OCI-LY1 (cell line): ENCODE results near the gene LRRFIP1.
A peak's percentile ranks its signal among the peaks of the same experiment; 100 is the strongest.

Experiments
- H2AFZ ChIP-seq: fragments of 200-600 bp; sonication (generic), shearing (Covaris generic); 2 replicates; pipeline ENCODE4 v1.6.0; 2014; ENCODE audit warnings: antibody characterized with exemption, mild to moderate bottlenecking, low read length
- H3F3A ChIP-seq: fragments of 200-600 bp; sonication (generic), shearing (Covaris generic); 2 replicates; pipeline ENCODE4 v1.6.0; 2014; ENCODE audit warnings: mild to moderate bottlenecking, antibody characterized with exemption, low read length, moderate library complexity; ENCODE audit not compliant: insufficient read depth
- H3K27ac ChIP-seq: fragments of 200-600 bp; sonication (generic); 2 replicates; pipeline ENCODE4 v1.5.1; 2014; ENCODE audit warnings: low read length, mixed run types, mild to moderate bottlenecking, low read depth; ENCODE audit not compliant: poor library complexity, severe bottlenecking
- H3K27me3 ChIP-seq: fragments of 200-600 bp; sonication (generic); 2 replicates; pipeline ENCODE4 v1.6.0; 2014; ENCODE audit warnings: antibody characterized with exemption, mild to moderate bottlenecking, low read length, moderate library complexity; ENCODE audit not compliant: insufficient read depth
- H3K36me3 ChIP-seq: fragments of 200-600 bp; sonication (generic); 2 replicates; pipeline ENCODE4 v1.6.1; 2014; ENCODE audit warnings: mild to moderate bottlenecking, antibody characterized with exemption, low read length, moderate library complexity, mixed read lengths; ENCODE audit not compliant: insufficient read depth
- H3K4me1 ChIP-seq: fragments of 200-600 bp; sonication (generic); 2 replicates; pipeline ENCODE4 v1.5.1; 2014; ENCODE audit warnings: mild to moderate bottlenecking, low read length, moderate library complexity; ENCODE audit not compliant: insufficient read depth, severe bottlenecking
- H3K4me2 ChIP-seq: fragments of 200-600 bp; sonication (generic), shearing (Covaris generic); 2 replicates; pipeline ENCODE4 v1.6.1; 2014; ENCODE audit warnings: low read length
- H3K4me3 ChIP-seq: fragments of 200-600 bp; sonication (generic); 2 replicates; pipeline ENCODE4 v1.5.1; 2014; ENCODE audit warnings: low read length, low read depth, mild to moderate bottlenecking, mixed read lengths; ENCODE audit not compliant: poor library complexity, severe bottlenecking
- H3K79me2 ChIP-seq: fragments of 200-600 bp; shearing (Covaris generic); 2 replicates; pipeline ENCODE4 v1.6.1; 2016; ENCODE audit warnings: mixed run types, low read length, mixed read lengths; ENCODE audit not compliant: insufficient read depth
- H3K9ac ChIP-seq: fragments of 200-600 bp; sonication (generic), shearing (Covaris generic); 2 replicates; pipeline ENCODE4 v1.6.1; 2014; ENCODE audit warnings: mild to moderate bottlenecking, low read length, mixed read lengths
- H3K9me2 ChIP-seq: fragments of 200-600 bp; sonication (generic), shearing (Covaris generic); 2 replicates; pipeline ENCODE4 v1.6.1; 2014; ENCODE audit warnings: low read depth, mild to moderate bottlenecking, low read length, mixed read lengths
- H3K9me3 ChIP-seq: fragments of 200-600 bp; shearing (Covaris generic); 2 replicates; pipeline ENCODE4 v1.6.1; 2014; ENCODE audit warnings: low read length, mixed read lengths
- H4K20me1 ChIP-seq: fragments of 200-600 bp; sonication (generic), shearing (Covaris generic); 2 replicates; pipeline ENCODE4 v1.6.0; 2016; ENCODE audit warnings: mild to moderate bottlenecking, low read length; ENCODE audit not compliant: insufficient read depth
- CTCF ChIP-seq: fragments of 200-600 bp; sonication (generic), shearing (Covaris generic); IDR thresholded peaks from 2 replicates; pipeline ENCODE4 v1.5.1; 2017; ENCODE audit warnings: mild to moderate bottlenecking, antibody characterized with exemption, low read length, moderate library complexity, mixed read lengths
- EZH2 ChIP-seq: fragments of 200-600 bp; sonication (generic), shearing (Covaris generic); IDR thresholded peaks from 2 replicates; pipeline ENCODE4 v1.8.0; 2017; ENCODE audit warnings: borderline replicate concordance, mixed run types, mild to moderate bottlenecking, antibody characterized with exemption, low read length, moderate library complexity, mixed read lengths

The LRRFIP1 gene

GRCh38 chr2:237667893-237668292 lies 40.5 kb downstream of the LRRFIP1 start:
- Histone ChIP-seq H3K27me3 (no peaks in the 10 kb centered on the region), H3K9ac (peak overlapping the region; percentile 48), H3K27ac (peak overlapping the region; percentile 98), H3K36me3 (no peaks in the 10 kb centered on the region), H3F3A (no peaks in the 10 kb centered on the region), H4K20me1 (no peaks in the 10 kb centered on the region), H3K9me2 (no peaks in the 10 kb centered on the region), H3K79me2 (no peaks in the 10 kb centered on the region), H3K9me3 (no peaks in the 10 kb centered on the region), H3K4me3 (no peak overlapping the region), H3K4me1 (peaks cover 99% of the 10 kb centered on the region), H2AFZ (peak overlapping the region; percentile 19; the same call in 1 of the 2 replicates), H3K4me2 (peak overlapping the region; percentile 35; the same call in 1 of the 2 replicates)
- TF ChIP-seq CTCF = no peak
- no peak for TF ChIP-seq EZH2

- Histone ChIP-seq H3K27ac (peak overlapping the region; percentile 98), H3K27me3 (no peaks in the 10 kb centered on the region), H4K20me1 (no peaks in the 10 kb centered on the region), H3K9ac (peak overlapping the region; percentile 48), H3K9me2 (no peaks in the 10 kb centered on the region), H3K36me3 (no peaks in the 10 kb centered on the region), H3K9me3 (no peaks in the 10 kb centered on the region), H3K4me2 (peak overlapping the region; percentile 35; the same call in 1 of the 2 replicates), H3K79me2 (no peaks in the 10 kb centered on the region), H3K4me1 (peaks cover 99% of the 10 kb centered on the region), H3K4me3 (no peak overlapping the region), H2AFZ (peak overlapping the region; percentile 19), H3F3A (no peaks in the 10 kb centered on the region)
- TF ChIP-seq CTCF = no peak
- no peak for TF ChIP-seq EZH2
These were observed 41.1 kb downstream of the LRRFIP1 start for GRCh38 chr2:237668440-237668839.

GRCh38 chr2:237669283-237669627 lies 41.9 kb downstream of the LRRFIP1 start:
- Histone ChIP-seq H3K4me1 (peaks cover 99% of the 10 kb centered on the region), H3K9me2 (no peaks in the 10 kb centered on the region), H4K20me1 (no peaks in the 10 kb centered on the region), H3K9me3 (no peaks in the 10 kb centered on the region), H3K27ac (peak overlapping the region; percentile 98), H3F3A (no peaks in the 10 kb centered on the region), H3K79me2 (no peaks in the 10 kb centered on the region), H2AFZ (no peak overlapping the region), H3K27me3 (no peaks in the 10 kb centered on the region), H3K9ac (peak overlapping the region; percentile 48), H3K4me2 (peak overlapping the region; percentile 92), H3K36me3 (no peaks in the 10 kb centered on the region), H3K4me3 (peak overlapping the region; percentile 25)
- TF ChIP-seq EZH2 (no peak), CTCF (no peak)
